GM13976 (cell line): ENCODE results near the gene MOB2.

Experiments
- DNase-seq: peaks from one replicate; pipeline ENCODE4 v3.0.0; 2012; ENCODE audit warnings: low spot score
- in situ Hi-C: fragments of 300-500 bp; cut with MboI; formaldehyde crosslinking; loops from one replicate; pipeline ENCODE4 v1.12.0; 2022; ENCODE audit warnings: low sequenced_read_pairs, mixed read lengths, inconsistent platforms; ENCODE audit not compliant: unreplicated experiment
- TF ChIP-seq, protein P1 (sequence below): IDR thresholded peaks from 2 replicates; pipeline ENCODE4 v1.5.1; 2012; ENCODE audit warnings: borderline replicate concordance, mild to moderate bottlenecking; ENCODE audit not compliant: insufficient read depth; ENCODE audit errors: extremely low read depth, missing control alignments, control extremely low read depth

MOB2 gene

DNA sequence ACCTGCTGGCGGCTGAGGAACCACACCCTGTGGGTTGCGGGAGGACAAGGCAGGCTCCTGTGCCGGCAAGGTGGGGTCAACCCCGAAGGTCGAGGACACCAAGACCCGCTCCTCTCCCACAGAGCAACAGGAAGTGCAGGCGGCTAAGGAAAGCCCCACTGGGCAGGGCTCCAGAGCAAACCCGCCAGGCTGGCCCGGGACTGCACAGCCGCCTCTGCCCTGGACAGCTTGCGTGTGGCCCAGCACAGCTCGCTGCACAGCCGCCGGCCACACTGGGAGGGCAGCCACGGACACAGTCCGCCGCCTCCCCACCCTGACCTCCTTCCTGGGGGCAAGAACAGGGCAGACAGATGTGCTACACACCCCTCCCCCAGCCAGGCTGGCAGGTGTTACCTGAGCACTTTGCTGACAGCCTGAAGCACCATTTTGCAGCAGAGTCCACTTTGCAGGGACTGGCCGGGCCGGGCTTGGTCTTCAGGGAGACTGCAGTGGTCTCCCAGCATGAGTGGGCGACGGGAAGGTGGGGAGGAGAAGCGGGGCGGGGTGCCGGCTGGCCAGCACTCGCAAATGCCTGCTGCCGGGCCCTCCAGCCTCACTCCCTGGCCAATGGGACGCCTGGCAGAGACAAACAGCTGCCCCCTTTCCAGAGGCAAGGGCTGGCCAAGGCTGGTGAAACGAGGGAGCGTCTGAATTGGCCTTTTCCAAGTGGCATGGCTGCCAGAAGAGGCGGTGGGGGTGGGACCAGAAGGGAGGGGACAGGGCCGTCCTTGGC lies at the start of gene MOB2:
Gene MOB2, minus strand, starts transcription at position 726 of the 772 bp plus-strand sequence. Its CDS starts 223 bp downstream, at position 503.
- DNase-seq, result peak; percentile 70
- in situ Hi-C loops, result no loop called here
- TF ChIP-seq, protein P1, sequence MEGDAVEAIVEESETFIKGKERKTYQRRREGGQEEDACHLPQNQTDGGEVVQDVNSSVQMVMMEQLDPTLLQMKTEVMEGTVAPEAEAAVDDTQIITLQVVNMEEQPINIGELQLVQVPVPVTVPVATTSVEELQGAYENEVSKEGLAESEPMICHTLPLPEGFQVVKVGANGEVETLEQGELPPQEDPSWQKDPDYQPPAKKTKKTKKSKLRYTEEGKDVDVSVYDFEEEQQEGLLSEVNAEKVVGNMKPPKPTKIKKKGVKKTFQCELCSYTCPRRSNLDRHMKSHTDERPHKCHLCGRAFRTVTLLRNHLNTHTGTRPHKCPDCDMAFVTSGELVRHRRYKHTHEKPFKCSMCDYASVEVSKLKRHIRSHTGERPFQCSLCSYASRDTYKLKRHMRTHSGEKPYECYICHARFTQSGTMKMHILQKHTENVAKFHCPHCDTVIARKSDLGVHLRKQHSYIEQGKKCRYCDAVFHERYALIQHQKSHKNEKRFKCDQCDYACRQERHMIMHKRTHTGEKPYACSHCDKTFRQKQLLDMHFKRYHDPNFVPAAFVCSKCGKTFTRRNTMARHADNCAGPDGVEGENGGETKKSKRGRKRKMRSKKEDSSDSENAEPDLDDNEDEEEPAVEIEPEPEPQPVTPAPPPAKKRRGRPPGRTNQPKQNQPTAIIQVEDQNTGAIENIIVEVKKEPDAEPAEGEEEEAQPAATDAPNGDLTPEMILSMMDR, result no peak

DNA sequence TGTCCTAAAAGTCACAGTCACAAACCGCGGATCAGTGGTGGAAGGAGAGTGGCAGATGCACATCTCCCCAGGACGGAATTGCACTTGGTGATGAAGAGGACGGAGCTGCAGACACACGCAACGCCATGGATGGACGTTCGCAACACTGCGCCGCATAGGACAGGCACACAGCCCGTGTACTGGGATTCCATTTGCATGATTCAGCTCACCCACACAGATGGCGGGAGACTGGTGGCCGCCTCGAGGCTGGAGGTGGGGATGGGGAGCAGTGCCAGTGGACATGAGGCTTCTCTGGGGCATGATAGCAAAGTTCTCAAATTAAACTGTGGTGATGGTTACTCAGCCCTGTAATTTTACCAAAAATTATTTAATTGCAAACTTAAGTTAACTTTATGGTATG lies 48.1 kb upstream of the MOB2 start:
- no peak for DNase-seq
- TF ChIP-seq, protein P1, result no peak
- in situ Hi-C loops, result no loop called here

DNA sequence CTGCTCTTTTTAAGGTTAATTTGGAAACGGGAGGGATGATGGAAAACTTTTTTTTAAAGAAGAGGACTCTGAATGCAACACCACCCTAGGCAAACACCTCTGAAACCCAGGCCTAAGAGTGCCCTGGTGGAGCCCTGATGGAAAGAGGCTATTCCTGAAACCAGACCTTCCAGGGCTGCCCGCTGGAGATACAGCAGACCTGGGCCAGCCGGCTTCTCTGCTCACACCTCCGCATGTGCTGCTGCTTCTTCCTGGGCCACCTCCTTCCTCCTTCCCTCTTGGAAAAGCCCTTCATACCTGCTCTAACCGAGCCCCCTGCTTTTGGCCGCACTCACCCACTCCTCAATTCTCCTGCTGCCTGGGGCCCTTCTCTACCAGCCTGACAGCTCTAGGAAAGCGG lies 47.6 kb upstream of the MOB2 start:
- DNase-seq, result no peak
- TF ChIP-seq, protein P1, result no peak
- in situ Hi-C loops, result no loop called here

- in situ Hi-C loops, result no loop called here
- DNase-seq, result no peak
- TF ChIP-seq, protein P1, result no peak
Measured at GRCh38 chr11:1533342-1533725, 46.8 kb upstream of the MOB2 start.

GRCh38 chr11:1532606-1533341 lies 46.2 kb upstream of the MOB2 start:
- in situ Hi-C loops, result no loop called here
- TF ChIP-seq, protein P1, result no peak
- no peak for DNase-seq

GRCh38 chr11:1532014-1532586 lies 45.5 kb upstream of the MOB2 start:
- DNase-seq, result no peak
- TF ChIP-seq, protein P1, result no peak
- in situ Hi-C loops, result no loop called here
